NCI-H1417 (cell line): ENCODE data around the gene MEI1.
"Not testable (repeated sequence)": the region's sequence is repeated elsewhere in the genome, so short reads cannot be mapped to it uniquely, and the experiment has no call there.

Experiments used
- DNase-seq, 3 experiments: peaks; one replicate each; lab custom pipeline; 2025; lab: John Stamatoyannopoulos, UW

MEI1 gene

GRCh38 chr22:41822317-41823057 lies 123.2 kb downstream of the MEI1 start:
- DNase-seq = peak in 2 of 3 experiments; percentile 51 to 72

GRCh38 chr22:41823797-41824196 lies 124.5 kb downstream of the MEI1 start:
- DNase-seq = peak in 1 of 3 experiments; percentile 35

GRCh38 chr22:41825376-41825775 lies 126.1 kb downstream of the MEI1 start:
- no peak for DNase-seq

- no peak for DNase-seq
These were observed 126.7 kb downstream of the MEI1 start for GRCh38 chr22:41826021-41826420.

- DNase-seq = no peak
These were observed 127.4 kb downstream of the MEI1 start for GRCh38 chr22:41826430-41827383.

- DNase-seq = no peak
These were observed 128.4 kb downstream of the MEI1 start for GRCh38 chr22:41827671-41828070.

- DNase-seq = peak in 2 of 3 experiments; percentile 51 to 87
These were observed 129.2 kb downstream of the MEI1 start for GRCh38 chr22:41828516-41828915.

GRCh38 chr22:41830174-41830573 lies 130.9 kb downstream of the MEI1 start:
- no peak for DNase-seq

- DNase-seq = no peak
These were observed 132.1 kb downstream of the MEI1 start for GRCh38 chr22:41831383-41831782.

GRCh38 chr22:41831828-41832552 lies 132.7 kb downstream of the MEI1 start:
- no peak for DNase-seq

- peak; percentile 94 to 98 (median 97) for DNase-seq
These were observed 133.5 kb downstream of the MEI1 start, which contains the start of gene SREBF2 for GRCh38 chr22:41832553-41833368. TSS of gene SREBF2 (plus strand) at chr22:41833105. CDS start at chr22:41833271, 166 bp downstream.

GRCh38 chr22:41833369-41834004 lies 134.2 kb downstream of the MEI1 start:
- peak in 2 of 3 experiments; percentile 61 to 72 for DNase-seq

GRCh38 chr22:41834005-41834944 lies 135.0 kb downstream of the MEI1 start:
- peak in 1 of 3 experiments; percentile 41 for DNase-seq

GRCh38 chr22:41835462-41835861 lies 136.2 kb downstream of the MEI1 start:
- not testable (repeated sequence) for DNase-seq

- DNase-seq = no peak
These were observed 137.2 kb downstream of the MEI1 start for GRCh38 chr22:41836551-41836950.

GRCh38 chr22:41838842-41839618 lies 139.7 kb downstream of the MEI1 start:
- no peak for DNase-seq

- no peak for DNase-seq
These were observed 140.9 kb downstream of the MEI1 start for GRCh38 chr22:41840216-41840615.

- DNase-seq = no peak
These were observed 141.9 kb downstream of the MEI1 start for GRCh38 chr22:41841085-41841712.
